Smooth muscle cell (in vitro differentiated cells): ENCODE measurements around the gene TAOK2. TPM values are rescaled to one million over a fixed set of nuclear protein-coding genes. Genes with fewer than 3 reads are reported as not detected.

ENCODE experiments used
- DNase-seq: peaks from one replicate; lab custom pipeline; 2025; ENCODE audit not compliant: unreplicated experiment; lab: John Stamatoyannopoulos, UW
- H2AFZ ChIP-seq: fragments of 200-600 bp; sonication (generic); 2 replicates; pipeline ENCODE4 v1.6.0; 2016; ENCODE audit warnings: antibody characterized with exemption, low read depth, mild to moderate bottlenecking
- H3F3A ChIP-seq: fragments of 200-600 bp; sonication (generic); 2 replicates; pipeline ENCODE4 v1.6.0; 2017; ENCODE audit warnings: antibody characterized with exemption, low read depth
- H3K27ac ChIP-seq: fragments of 200-600 bp; sonication (generic); 2 replicates; pipeline ENCODE4 v1.5.1; 2016; ENCODE audit warnings: low read depth, mild to moderate bottlenecking
- H3K27me3 ChIP-seq: fragments of 200-600 bp; sonication (generic); 2 replicates; pipeline ENCODE4 v1.6.1; 2016; ENCODE audit warnings: low read depth, mild to moderate bottlenecking
- H3K36me3 ChIP-seq: fragments of 200-600 bp; sonication (generic); 2 replicates; pipeline ENCODE4 v1.5.1; 2016; ENCODE audit warnings: low read depth
- H3K4me1 ChIP-seq: fragments of 200-600 bp; sonication (generic); 2 replicates; pipeline ENCODE4 v1.5.1; 2016; ENCODE audit warnings: low read depth
- H3K4me2 ChIP-seq: fragments of 200-600 bp; sonication (generic); 2 replicates; pipeline ENCODE4 v1.6.0; 2016; ENCODE audit warnings: mild to moderate bottlenecking
- H3K4me3 ChIP-seq: fragments of 200-600 bp; sonication (generic); 2 replicates; pipeline ENCODE4 v1.5.1; 2016; ENCODE audit warnings: mild to moderate bottlenecking
- H3K79me2 ChIP-seq: fragments of 200-600 bp; sonication (generic); 2 replicates; pipeline ENCODE4 v1.6.0; 2016; ENCODE audit warnings: low read depth, mild to moderate bottlenecking
- H3K9ac ChIP-seq: fragments of 200-600 bp; sonication (generic); 2 replicates; pipeline ENCODE4 v1.6.0; 2016; ENCODE audit warnings: low read depth
- H3K9me3 ChIP-seq: fragments of 200-600 bp; sonication (generic); replicated peaks from 2 replicates; pipeline ENCODE4 v1.5.1; 2016; ENCODE audit warnings: low read depth
- H4K20me1 ChIP-seq: fragments of 200-600 bp; sonication (generic); 2 replicates; pipeline ENCODE4 v1.6.0; 2016; ENCODE audit warnings: low read depth
- CTCF ChIP-seq: fragments of 200-600 bp; sonication (generic); IDR thresholded peaks from 2 replicates; pipeline ENCODE4 v1.5.1; 2017; ENCODE audit warnings: borderline replicate concordance, mild to moderate bottlenecking, antibody characterized with exemption; ENCODE audit not compliant: insufficient read depth, poor library complexity, severe bottlenecking
- WGBS: methylation state at CpG from one replicate; pipeline ENCODE4 v1.1.7; 2016; ENCODE audit warnings: low lambda C conversion rate; 5-methylcytosine and 5-hydroxymethylcytosine counted together
- polyA plus RNA-seq: library from polyadenylated mRNA; unstranded; fragments of >200 nt; fragmentation: Nextera tagmentation; extraction: Ambion mirVana; gene quantifications from 2 replicates; pipeline ENCODE4 v1.2.1, GENCODE V29; 2016
- total RNA-seq: library from RNA; depleted of rRNA; stranded (reverse); fragments of >200 nt; gene quantifications from 2 replicates; pipeline ENCODE4 v1.2.3, GENCODE V29; 2014

TAOK2 gene
- total and polyA plus RNA-seq, 2 experiments from 2014 or later: 26.0 to 26.2 TPM

DNA sequence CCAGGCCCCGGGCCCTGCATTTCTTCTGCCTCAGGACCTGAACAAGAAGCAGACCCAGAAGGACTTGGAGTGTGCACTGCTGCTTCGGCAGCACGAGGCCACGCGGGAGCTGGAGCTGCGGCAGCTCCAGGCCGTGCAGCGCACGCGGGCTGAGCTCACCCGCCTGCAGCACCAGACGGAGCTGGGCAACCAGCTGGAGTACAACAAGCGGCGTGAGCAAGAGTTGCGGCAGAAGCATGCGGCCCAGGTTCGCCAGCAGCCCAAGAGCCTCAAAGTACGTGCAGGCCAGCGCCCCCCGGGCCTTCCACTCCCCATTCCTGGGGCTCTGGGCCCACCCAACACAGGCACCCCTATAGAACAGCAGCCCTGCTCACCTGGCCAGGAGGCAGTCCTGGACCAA, 12.6 kb downstream of the TAOK2 start:
- DNase-seq: no peak
- no peaks in the 10 kb centered on the region for H3K36me3 ChIP-seq
- no peak overlapping the region for H3K9ac ChIP-seq
- no peak for TF ChIP-seq CTCF
- H3K9me3 ChIP-seq: no peaks in the 10 kb centered on the region
- 97% methylated on average over 20 of the region's 20 CpGs for WGBS
- peaks cover 4% of the 10 kb centered on the region for H3F3A ChIP-seq
- no peaks in the 10 kb centered on the region for H4K20me1 ChIP-seq
- no peaks in the 10 kb centered on the region for H3K27me3 ChIP-seq
- no peaks in the 10 kb centered on the region for H3K79me2 ChIP-seq
- no peak overlapping the region for H2AFZ ChIP-seq
- H3K4me2 ChIP-seq: no peak overlapping the region
- no peak overlapping the region for H3K27ac ChIP-seq
- no peaks in the 10 kb centered on the region for H3K4me1 ChIP-seq
- no peak overlapping the region for H3K4me3 ChIP-seq

DNA sequence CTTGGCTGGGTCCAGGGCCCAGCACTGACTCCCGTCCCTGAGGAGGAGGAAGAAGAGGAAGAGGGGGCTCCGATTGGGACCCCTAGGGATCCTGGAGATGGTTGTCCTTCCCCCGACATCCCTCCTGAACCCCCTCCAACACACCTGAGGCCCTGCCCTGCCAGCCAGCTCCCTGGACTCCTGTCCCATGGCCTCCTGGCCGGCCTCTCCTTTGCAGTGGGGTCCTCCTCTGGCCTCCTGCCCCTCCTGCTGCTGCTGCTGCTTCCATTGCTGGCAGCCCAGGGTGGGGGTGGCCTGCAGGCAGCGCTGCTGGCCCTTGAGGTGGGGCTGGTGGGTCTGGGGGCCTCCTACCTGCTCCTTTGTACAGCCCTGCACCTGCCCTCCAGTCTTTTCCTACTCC, 13.3 kb downstream of the TAOK2 start:
- Histone ChIP-seq H3K4me2 (no peak overlapping the region), H4K20me1 (no peaks in the 10 kb centered on the region), H3K4me3 (no peak overlapping the region), H3K9ac (no peak overlapping the region), H3K4me1 (no peaks in the 10 kb centered on the region), H3F3A (peaks cover 4% of the 10 kb centered on the region), H3K9me3 (no peaks in the 10 kb centered on the region), H3K79me2 (no peaks in the 10 kb centered on the region), H3K27ac (no peak overlapping the region), H2AFZ (no peak overlapping the region), H3K27me3 (no peaks in the 10 kb centered on the region), H3K36me3 (no peaks in the 10 kb centered on the region)
- no peak for DNase-seq
- no peak for TF ChIP-seq CTCF
- 93% methylated on average over 5 of the region's 5 CpGs for WGBS

- Histone ChIP-seq H3K9ac (no peak overlapping the region), H3K4me1 (no peaks in the 10 kb centered on the region), H3K27ac (no peak overlapping the region), H2AFZ (no peak overlapping the region), H3K4me3 (no peak overlapping the region), H3K27me3 (no peaks in the 10 kb centered on the region), H3K9me3 (no peaks in the 10 kb centered on the region), H3K4me2 (no peak overlapping the region), H3K36me3 (no peaks in the 10 kb centered on the region), H3K79me2 (no peaks in the 10 kb centered on the region), H4K20me1 (no peaks in the 10 kb centered on the region), H3F3A (peaks cover 4% of the 10 kb centered on the region)
- WGBS: 97% methylated on average over 35 of the region's 35 CpGs
- no peak for TF ChIP-seq CTCF
- DNase-seq: no peak
Observed at GRCh38 chr16:29987371-29988085, 13.9 kb downstream of the TAOK2 start.
